GM08714 (cell line): ENCODE data around the gene COMMD10.

Experiments
- H3K4me3 ChIP-seq: fragments of 200-500 bp; sonication (Bioruptor generic); 2 replicates; pipeline ENCODE4 v1.5.1; 2014; ENCODE audit warnings: mild to moderate bottlenecking, low read length, inconsistent platforms
- ZNF274 ChIP-seq: IDR thresholded peaks from 2 replicates; pipeline ENCODE4 v1.6.1; 2012; ENCODE audit warnings: mild to moderate bottlenecking, low read depth, low read length

Gene COMMD10

DNA sequence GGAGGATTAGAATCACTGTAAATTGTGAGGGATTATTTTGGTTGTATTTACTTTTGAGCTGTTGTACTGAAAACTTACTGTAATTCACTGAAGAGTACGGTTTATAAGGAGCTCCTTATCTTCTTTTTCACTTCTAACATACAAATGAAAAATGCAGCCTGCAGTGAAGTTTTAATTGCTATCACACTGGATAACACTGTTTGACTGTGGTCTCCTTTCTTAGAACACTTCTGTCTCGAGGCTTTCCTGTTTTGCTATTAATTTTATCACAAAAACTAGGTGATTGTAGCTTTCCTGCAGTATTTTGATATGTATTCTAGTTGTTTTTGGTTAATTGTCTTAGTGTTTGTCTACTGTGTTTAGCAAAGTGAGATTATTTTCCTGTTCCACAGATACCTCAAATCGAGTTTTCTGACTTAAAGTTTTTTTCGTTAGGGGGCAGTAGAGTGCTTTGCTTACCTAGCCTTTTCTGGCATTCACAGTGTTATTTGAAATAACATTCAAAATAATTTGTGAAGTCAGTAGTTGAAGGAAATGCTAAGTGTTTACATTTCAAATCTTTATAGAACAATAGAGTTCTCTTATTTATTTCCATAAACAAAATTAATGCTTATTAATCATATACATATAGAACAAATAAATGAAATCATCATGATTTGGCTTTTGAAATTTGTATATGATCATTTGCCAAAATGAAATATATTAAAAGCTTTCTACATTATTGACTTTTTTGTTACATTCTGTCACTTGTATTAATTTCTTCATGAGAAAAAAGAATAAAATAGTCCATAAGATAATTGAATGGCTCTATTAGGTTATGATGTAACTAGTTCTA is 52.9 kb downstream of the COMMD10 start:
- no peak for TF ChIP-seq ZNF274
- H3K4me3 ChIP-seq = no peak overlapping the region

DNA sequence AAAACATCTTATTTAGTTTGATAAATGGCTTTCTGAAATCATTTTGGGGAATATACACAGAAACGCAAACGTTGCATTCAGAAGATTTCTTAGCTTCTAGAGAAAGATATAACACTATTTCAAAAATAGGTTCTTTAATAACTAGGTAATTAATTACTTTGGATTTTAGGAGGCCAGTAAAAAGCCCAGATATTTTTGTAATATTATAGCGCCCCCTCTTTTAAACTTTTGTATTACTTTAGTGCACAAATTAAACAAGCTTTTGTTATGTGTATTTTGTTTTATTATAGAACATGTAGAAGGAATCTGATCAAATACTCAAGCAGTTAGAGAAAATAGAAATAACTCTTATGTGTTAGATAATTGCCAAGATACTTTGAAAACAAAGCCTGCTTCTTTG is 57.7 kb downstream of the COMMD10 start:
- no peak for TF ChIP-seq ZNF274
- H3K4me3 ChIP-seq = no peak overlapping the region

DNA sequence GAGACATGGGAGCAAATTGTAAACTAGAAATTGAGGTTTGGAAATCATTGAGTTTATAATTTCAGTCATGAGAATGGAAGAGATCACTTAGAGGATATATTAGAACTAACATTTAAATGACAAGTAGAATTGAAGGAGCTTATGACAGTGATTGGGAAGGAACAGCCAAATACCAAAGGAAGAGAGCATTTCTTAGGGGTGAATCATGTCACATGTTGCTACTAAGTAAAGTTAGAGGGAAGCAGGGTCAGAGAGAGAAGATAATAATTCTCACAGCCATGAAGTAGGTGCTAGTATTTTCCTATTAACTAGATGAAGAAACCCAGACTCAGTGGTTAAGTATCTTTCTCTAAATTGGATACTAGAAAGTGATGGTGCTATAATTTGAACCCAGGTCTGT is 59.3 kb downstream of the COMMD10 start:
- H3K4me3 ChIP-seq = no peak overlapping the region
- TF ChIP-seq ZNF274 = no peak

DNA sequence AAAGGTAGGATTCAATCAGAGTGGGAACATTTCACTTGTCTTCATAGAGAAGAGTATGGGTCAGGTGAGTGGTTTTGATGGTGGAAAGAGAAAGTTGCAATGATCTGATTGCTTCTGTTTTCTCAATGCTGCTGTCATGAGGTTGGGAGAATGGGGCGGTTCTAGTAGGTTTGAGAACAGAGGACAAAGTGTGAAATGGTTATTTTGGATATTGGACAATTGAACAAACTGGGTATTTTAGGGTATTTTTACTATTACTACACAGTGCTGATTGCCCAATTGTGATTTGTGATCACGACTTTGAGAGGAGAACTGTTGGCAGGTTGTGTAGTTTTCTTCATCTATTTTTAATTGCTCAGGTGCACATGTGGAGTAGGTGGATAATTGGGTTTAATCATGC is 60.2 kb downstream of the COMMD10 start:
- TF ChIP-seq ZNF274 = no peak

DNA sequence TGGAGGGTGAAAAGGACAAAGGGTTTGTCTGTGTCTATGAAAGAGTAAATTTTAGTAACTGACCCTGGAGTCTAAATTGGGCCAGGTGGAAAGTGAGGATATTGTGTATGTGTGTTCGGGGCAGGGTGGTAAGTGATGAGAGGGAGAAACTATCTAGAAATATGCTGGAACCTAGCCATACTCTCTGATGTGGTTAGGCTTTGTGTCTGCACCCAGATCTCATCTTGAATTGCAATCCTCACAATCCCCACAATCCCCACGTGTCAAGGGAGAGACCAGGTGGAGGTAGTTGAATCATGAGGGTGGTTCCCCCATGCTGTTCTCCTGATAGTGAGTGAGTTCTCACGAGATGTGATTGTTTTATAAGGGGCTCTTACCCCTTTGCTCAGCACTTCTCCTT is 60.6 kb downstream of the COMMD10 start:
- H3K4me3 ChIP-seq = no peak overlapping the region
- no peak for TF ChIP-seq ZNF274

More for the DNA sequence above, 60.2 kb downstream of the COMMD10 start:
- H3K4me3 ChIP-seq = no peak overlapping the region

DNA sequence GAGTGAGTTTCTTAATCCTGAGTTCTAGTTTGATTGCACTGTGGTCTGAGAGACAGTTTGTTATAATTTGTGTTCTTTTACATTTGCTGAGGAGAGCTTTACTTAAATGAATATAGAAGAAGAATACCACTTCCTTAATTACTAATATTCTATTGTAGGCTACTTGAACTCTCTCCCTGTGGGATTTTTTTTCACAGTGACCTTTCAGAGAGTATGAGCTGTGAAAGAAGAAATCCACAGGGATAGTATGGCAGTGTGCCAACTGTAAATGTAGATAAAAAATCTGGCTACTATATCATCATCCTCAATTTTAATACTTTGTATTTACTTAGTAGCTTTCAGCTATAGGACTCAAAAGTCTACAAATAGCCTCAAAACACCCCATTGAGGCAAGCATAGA is 67.3 kb downstream of the COMMD10 start:
- TF ChIP-seq ZNF274 = no peak
- no peak overlapping the region for H3K4me3 ChIP-seq

DNA sequence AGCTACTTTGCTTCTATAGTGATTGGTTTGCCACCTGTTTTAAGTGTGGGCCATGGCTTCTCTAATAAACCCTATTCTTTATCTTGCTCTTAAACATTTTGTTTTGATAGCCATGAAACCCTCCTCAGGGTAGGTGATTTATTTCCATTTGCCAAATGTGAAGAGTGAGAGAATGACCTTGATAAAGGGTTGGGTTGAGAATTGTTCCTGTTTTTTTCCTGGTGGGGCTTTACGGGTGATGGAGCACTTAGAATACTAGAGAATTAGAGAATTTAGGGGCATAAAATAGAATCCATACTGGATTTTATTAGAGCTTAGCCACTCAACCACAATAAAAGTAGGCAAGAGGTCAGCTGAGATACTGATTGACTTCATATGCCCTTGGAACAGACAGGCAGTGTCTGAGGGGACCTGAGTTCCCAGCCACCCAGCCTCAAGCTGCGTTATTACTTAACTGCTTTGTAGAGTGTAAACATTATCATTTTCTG is 68.9 kb downstream of the COMMD10 start:
- no peak overlapping the region for H3K4me3 ChIP-seq
- TF ChIP-seq ZNF274 = no peak

DNA sequence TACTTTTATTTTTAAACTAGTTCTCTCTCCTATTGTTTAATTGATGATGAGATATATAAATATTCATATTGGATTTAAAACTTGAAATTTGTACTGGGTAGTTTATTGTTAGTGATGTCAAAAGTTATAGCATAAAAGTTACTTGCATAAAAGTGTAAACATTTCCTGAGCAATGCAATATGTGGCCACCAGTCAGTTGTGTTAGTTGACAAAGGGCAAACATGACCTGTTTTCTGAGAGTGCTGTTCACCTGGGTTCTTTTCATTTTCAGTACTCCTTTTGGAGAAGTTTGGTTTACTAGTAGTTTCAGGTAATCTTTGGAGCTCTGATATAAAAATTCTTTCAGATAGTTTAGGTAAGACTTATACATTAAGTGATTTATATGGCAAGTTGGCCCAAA is 69.4 kb downstream of the COMMD10 start:
- no peak for TF ChIP-seq ZNF274
- no peak overlapping the region for H3K4me3 ChIP-seq

DNA sequence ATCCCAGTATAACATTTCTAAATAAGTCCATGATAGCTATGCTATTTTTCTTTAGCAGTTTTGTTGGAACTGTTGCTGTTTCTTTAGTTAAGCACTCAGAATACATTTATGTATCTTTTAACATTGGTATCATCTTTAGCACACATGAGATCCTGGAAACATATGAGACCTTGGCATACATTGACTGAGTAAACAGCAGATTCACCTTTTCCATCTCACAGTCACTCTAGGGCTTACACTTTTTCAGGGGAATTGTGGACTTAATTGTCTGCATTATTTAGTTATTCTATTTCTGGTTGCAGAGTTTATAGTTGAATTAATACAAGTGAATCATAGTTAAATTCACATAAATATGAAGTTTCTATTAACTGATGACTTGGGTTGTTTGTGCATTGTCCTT is 70.1 kb downstream of the COMMD10 start:
- no peak for TF ChIP-seq ZNF274
- H3K4me3 ChIP-seq = no peak overlapping the region

DNA sequence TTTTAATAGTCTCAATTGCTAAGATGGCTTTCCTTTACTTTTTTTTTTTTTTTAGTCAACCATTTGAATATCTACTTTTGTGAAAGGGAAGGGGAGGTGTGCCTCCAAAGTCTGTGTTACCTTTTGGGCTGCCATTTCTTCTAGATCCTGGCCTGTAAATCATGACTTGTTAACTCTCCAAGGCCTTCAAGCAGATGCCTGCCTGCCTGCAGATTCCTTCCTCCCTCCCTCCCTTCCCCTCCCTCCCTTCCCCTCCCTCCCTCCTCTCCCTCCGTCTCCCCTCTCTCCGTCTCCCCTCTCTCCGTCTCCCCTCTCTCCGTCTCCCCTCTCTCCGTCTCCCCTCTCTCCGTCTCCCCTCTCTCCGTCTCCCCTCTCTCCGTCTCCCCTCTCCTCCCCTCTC is 73.1 kb downstream of the COMMD10 start:
- TF ChIP-seq ZNF274 = no peak

DNA sequence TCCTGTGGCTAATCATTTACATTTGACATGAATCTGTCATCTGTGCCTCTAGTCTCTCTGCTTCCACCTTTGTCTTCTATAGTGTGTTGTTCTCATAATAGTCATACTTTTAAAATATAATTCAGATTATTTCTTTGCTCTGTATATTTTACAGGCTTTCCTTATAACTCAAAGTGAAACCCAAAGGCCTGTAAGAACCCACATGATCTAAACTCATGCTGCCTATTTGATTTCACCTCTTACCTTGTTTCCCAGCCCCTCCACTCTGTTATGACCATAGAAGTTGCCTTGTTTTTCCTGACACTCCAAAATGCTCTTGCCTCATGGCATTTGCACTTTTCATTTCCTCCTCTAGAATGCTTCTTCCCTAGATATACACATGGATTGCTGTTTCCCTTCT is 74.2 kb downstream of the COMMD10 start:
- no peak overlapping the region for H3K4me3 ChIP-seq
- TF ChIP-seq ZNF274 = no peak

More for the DNA sequence above, 73.1 kb downstream of the COMMD10 start:
- H3K4me3 ChIP-seq = no peak overlapping the region

DNA sequence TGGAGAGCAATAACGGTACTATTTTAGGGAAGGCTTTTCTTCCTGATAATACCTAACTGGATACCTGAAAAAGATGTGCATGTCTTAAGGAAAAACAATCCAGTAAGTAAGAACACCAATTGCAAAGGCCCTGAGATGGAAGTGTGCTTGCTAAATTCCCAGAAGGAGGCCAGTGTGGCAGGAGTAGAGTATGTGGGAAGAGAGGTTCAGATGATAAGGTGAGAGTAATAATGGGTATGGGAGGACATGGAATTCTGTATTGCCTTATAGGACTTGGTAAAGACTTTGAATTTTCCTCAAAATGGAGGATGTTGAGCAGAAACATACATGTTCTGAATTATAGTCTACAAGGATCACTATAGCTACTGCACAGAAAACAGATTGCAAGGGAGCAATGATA is 89.3 kb downstream of the COMMD10 start:
- no peak for TF ChIP-seq ZNF274

DNA sequence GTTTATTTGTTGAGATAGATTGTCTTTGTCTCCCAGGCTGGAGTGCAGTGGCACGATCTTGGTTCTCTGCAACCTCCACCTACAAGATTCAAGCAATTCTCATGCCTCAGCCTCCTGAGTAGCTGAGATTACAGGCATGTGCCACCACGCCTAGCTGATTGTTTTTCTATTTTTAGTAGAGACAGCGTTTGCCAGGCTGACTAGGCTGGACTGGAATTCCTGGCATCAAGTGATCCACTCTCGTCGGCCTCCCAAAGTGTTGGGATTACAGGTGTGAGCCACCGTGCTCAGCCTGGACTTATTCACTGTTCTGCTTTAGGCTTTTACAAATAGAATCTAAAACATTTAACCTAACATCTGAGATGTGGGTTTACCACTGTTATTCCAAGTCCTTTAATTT is 91.3 kb downstream of the COMMD10 start:
- no peak overlapping the region for H3K4me3 ChIP-seq
- TF ChIP-seq ZNF274 = no peak

More for the DNA sequence above, 89.3 kb downstream of the COMMD10 start:
- no peak overlapping the region for H3K4me3 ChIP-seq

DNA sequence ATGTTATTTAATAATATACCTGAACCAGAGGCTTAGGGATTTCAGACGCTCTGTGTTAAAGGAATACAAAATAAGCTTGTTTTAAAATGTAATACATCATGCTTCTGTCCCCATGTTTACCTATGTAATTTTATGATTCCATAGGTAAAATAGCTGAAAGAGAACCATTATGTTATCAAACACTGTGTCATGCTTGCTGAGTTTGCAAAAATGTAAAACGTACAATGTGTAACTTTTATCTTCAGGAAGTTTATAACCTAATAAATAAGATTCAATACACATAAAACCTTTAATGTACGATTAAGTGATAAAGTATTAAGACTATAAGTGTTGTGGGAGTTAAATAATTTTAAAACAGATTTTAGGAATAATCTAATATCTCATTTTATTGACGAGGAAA is 94.1 kb downstream of the COMMD10 start:
- TF ChIP-seq ZNF274 = no peak
- H3K4me3 ChIP-seq = no peak overlapping the region

DNA sequence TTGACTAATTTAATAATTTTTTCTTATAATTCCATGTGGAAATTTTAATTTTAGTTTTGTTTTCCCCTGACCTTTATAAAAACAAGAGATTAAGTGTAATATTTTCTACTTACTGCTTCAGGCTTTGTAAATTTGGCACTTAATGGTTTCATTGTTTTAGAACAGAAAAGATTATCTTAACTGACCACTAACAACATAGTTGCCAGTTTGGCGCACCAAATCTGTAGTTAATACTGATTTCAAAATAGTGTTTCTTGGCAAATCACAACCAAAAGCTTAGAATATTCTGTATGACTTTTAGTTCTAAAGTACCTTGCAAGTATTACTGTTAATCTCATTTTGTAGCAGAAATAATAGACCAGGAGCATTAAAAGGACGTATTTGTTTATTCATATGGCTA is 124.3 kb downstream of the COMMD10 start:
- H3K4me3 ChIP-seq = no peak overlapping the region
- TF ChIP-seq ZNF274 = no peak

DNA sequence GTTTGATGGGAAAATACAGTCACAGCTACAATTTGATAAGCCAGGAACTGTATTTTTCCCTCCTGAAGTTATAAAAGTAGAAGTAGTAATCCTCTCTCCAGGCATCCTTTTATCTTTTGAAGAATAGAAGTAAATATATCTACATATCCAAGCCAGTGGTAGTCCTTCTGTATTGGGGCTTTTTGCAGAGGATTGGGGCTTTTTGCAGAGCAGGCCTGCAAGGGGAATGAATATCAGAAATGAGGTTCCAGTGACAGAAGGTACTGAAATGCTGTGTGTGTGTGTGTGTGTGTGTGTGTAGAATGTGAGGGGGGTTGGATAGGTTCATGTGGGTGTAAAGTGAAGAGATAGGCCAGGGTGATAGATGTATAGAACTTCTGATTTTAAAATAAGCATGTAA is 127.4 kb downstream of the COMMD10 start:
- no peak for TF ChIP-seq ZNF274
- H3K4me3 ChIP-seq = no peak overlapping the region

DNA sequence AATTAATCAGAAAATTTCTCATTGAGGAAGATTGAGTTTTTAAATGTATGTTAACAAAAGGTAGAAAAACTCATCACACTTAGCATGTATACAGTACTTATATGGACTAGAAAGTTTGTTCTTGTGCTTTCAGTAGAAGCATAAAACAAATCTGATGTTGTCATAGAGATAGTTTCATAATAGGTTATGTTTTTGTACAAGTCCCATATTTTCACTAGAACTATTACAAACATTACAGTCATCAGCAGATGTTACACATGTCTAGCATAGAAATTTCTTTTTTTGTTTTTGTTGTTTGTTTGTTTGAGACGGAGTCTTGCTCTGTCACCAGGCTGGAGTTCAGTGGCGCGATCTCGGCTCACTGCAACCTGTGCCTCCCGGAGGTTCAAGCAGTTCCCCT is 131.4 kb downstream of the COMMD10 start:
- no peak overlapping the region for H3K4me3 ChIP-seq
- no peak for TF ChIP-seq ZNF274
